ENCODE results near the gene SREK1. TPM values are rescaled to one million over a fixed set of nuclear protein-coding genes. Genes with fewer than 3 reads are reported as not detected.

The SREK1 gene
- total and polyA plus RNA-seq, 2 of the 8 experiments (the other 6 are each of a cell fraction or from before 2014, with no cell fraction given): 10.6 to 40.4 TPM

DNA sequence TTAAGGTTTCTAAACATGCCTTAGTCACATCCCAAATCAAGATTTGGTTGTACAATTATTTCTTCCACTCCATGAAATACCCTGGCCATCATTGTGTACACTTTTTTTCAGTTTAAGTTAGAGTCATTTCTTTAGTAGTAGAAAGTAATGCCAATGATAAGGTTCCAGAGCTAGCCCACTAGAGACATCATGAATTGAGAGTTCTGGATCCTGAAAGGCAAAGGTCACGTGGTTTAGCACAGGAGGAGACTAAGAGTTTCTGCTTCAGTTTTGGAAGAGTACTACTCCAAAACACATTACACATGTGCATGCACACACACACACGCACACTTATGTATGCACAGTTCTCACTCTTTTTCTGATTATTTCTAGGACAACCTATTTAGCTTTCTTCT is 4.8 kb upstream of the SREK1 start:
- Histone ChIP-seq H4K91ac (replicated peaks; ENCODE audit: insufficient read length, low read length) (no peak overlapping the region), H2BK120ac (replicated peaks; ENCODE audit: low read depth, low read length) (no peak overlapping the region), H2AK5ac (ENCODE audit: low read depth, low read length) (no peak overlapping the region), H3K4me2 (ENCODE audit: insufficient read depth in 1 of 2, low read depth in 2 of 2, low read length in 2 of 2) (no peak overlapping the region), H3K36me3 (ENCODE audit: control insufficient read depth in 2 of 4, insufficient read depth in 4 of 4, low read length in 3 of 4) (no peaks in the 10 kb centered on the region; a peak in 1 of 8 replicates), H3K9me3 (ENCODE audit: insufficient read depth in 2 of 2, low read depth in 1 of 2, low read length in 1 of 2) (no peaks in the 10 kb centered on the region), H3K4ac (replicated peaks; ENCODE audit: insufficient read length, low read depth, low read length) (no peak overlapping the region), H3K23me2 (ENCODE audit: low read depth, low read length) (peaks cover 4% of the 10 kb centered on the region), H3K79me1 (ENCODE audit: low read depth, low read length) (no peaks in the 10 kb centered on the region), H4K5ac (ENCODE audit: insufficient read length, low read depth, low read length) (no peak overlapping the region), H3K23ac (ENCODE audit: insufficient read length) (no peak overlapping the region), H3K14ac (ENCODE audit: insufficient read length) (no peak overlapping the region), H4K8ac (ENCODE audit: extremely low read depth, insufficient read depth, low read length) (no peak overlapping the region), H2BK12ac (ENCODE audit: low read depth, low read length) (no peak overlapping the region), H2BK15ac (ENCODE audit: low read length) (no peak overlapping the region), H2AFZ (ENCODE audit: low read length) (no peak overlapping the region), H3K18ac (ENCODE audit: extremely low read depth, low read length) (no peak overlapping the region), H2BK20ac (ENCODE audit: low read length) (no peak overlapping the region), H2BK5ac (ENCODE audit: low read depth, low read length) (no peak overlapping the region), H3K4me3 (ENCODE audit: extremely low read depth in 1 of 4, insufficient read depth in 2 of 4, low read depth in 3 of 4, low read length in 4 of 4) (no peak overlapping the region), H3K79me2 (ENCODE audit: control insufficient read depth in 1 of 2, insufficient read depth in 2 of 2, low read length in 2 of 2) (no peaks in the 10 kb centered on the region), H4K20me1 (replicated peaks in 1 of 2; ENCODE audit: control insufficient read depth in 1 of 2, insufficient read depth in 2 of 2, low read length in 2 of 2) (no peaks in the 10 kb centered on the region), H3K4me1 (replicated peaks in 1 of 4; ENCODE audit: control insufficient read depth in 3 of 4, insufficient read depth in 4 of 4, low read length in 3 of 4) (peaks cover 0 to 5% (median 2%) of the 10 kb centered on the region in 4 experiments; a peak in 4 of 7 replicates), H3K27me3 (replicated peaks in 1 of 4; ENCODE audit: control insufficient read depth in 3 of 4, extremely low read depth in 1 of 4, insufficient read depth in 3 of 4, low read length in 3 of 4) (no peaks in the 10 kb centered on the region), H3K27ac (ENCODE audit: low read depth, low read length) (no peak overlapping the region), H3K56ac (replicated peaks; ENCODE audit: insufficient read length, low read depth, low read length) (no peak overlapping the region), H3K9ac (replicated peaks in 1 of 4; ENCODE audit: extremely low read depth in 1 of 4, low read depth in 3 of 4, low read length in 3 of 4) (no peak overlapping the region)
- ChIA-PET POLR2A (ENCODE audit: partially characterized antibody) (interaction anchor here (1.1 kb wide), 1 partner anchor 11 kb away, joined by 6 read pairs; no protein-coding TSS in a partner anchor), CTCF (ENCODE audit: partially characterized antibody) (no interaction called here)
- TF ChIP-seq HDAC2 (IDR thresholded peaks at IDR 0.05; ENCODE audit: borderline replicate concordance in 1 of 2, low read depth in 2 of 2, low read length in 2 of 2) (no peak), CHD2 (IDR thresholded peaks at IDR 0.05; ENCODE audit: low read length) (no peak), SUZ12 (IDR thresholded peaks at IDR 0.05; ENCODE audit: low read length) (no peak), GABPA (IDR thresholded peaks at IDR 0.05; ENCODE audit: borderline replicate concordance, insufficient read depth, low read length) (no peak), MAFK (IDR thresholded peaks at IDR 0.05; ENCODE audit: low read depth, low read length) (no peak), TBP (IDR thresholded peaks at IDR 0.05; ENCODE audit: low read depth, low read length) (no peak), ASH2L (IDR thresholded peaks at IDR 0.05; ENCODE audit: low read length) (no peak), TEAD4 (IDR thresholded peaks at IDR 0.05; ENCODE audit: low read depth, low read length) (no peak), SP1 (IDR thresholded peaks at IDR 0.05; ENCODE audit: low read depth, low read length) (no peak), CTBP2 (IDR thresholded peaks at IDR 0.05; ENCODE audit: borderline replicate concordance, insufficient read depth, insufficient read length, low read length) (no peak), YY1 (IDR thresholded peaks at IDR 0.05; ENCODE audit: low read depth, low read length) (no peak), HDAC6 (IDR thresholded peaks at IDR 0.05; ENCODE audit: low read depth, low read length) (no peak), JUND (IDR thresholded peaks at IDR 0.05; ENCODE audit: low read length) (no peak), RAD21 (IDR thresholded peaks at IDR 0.05 in 1 of 2, conservative IDR thresholded peaks at IDR 0.05 in 1 of 2; ENCODE audit: low read depth in 2 of 2, low read length in 2 of 2) (no peak)
- FAIRE-seq (no peak), DNase-seq (ENCODE audit: low read depth in 1 of 2, low spot score in 2 of 2) (no peak)
- 84% methylated on average over 2 of the region's 2 CpGs; no CpG with 5 or more reads in 1 of the 2 experiments for WGBS, 2 experiments (ENCODE audit: extremely low coverage in 1 of 2, insufficient coverage in 1 of 2, insufficient read length in 1 of 2, insufficient replicate concordance in 2 of 2, low coverage in 1 of 2, low lambda C conversion rate in 2 of 2, missing lambda C conversion rate in 1 of 2)
